Tibial nerve (tissue), 3 donors: ENCODE measurements around the gene LRCOL1.

Experiments
- CTCF ChIP-seq, 5 experiments: fragments of 200-600 bp in 3 of 5; fragments of 450-650 bp in 2 of 5; sonication (generic) in 3 of 5; IDR thresholded peaks; one replicate each; pipeline ENCODE4 v1.5.1; 2016 to 2019; ENCODE audit warnings: antibody characterized with exemption in 5 of 5, mild to moderate bottlenecking in 3 of 5, moderate library complexity in 2 of 5
- POLR2A ChIP-seq, 2 donors: fragments of 450-650 bp; IDR thresholded peaks; one replicate each; pipeline ENCODE4 v1.6.1; 2017; ENCODE audit warnings: antibody characterized with exemption in 2 of 2, mild to moderate bottlenecking in 2 of 2, moderate library complexity in 2 of 2

- no peak for TF ChIP-seq CTCF (IDR thresholded peaks at IDR 0.05)
- no peak for TF ChIP-seq POLR2A (IDR thresholded peaks at IDR 0.05)
Measured at GRCh38 chr12:132555686-132556085, 54.7 kb downstream of the LRCOL1 start.
